Activated CD4-positive, alpha-beta T cell treated with anti-CD3 and anti-CD28 coated beads for 4 hours (primary cell): ENCODE data around the gene COA1.
"Not testable (repeated sequence)": the region's sequence is repeated elsewhere in the genome, so short reads cannot be mapped to it uniquely, and the experiment has no call there.

Source experiments
- DNase-seq, 2 donors: peaks; one replicate each; pipeline ENCODE4 v3.0.0-alpha.2; 2020

The COA1 gene

GRCh38 chr7:43650457-43651052, 78.8 kb downstream of the COA1 start:
- no peak for DNase-seq

- DNase-seq = peak; percentile 46 to 52
These were observed 79.5 kb downstream of the COA1 start for GRCh38 chr7:43649755-43650274.

- peak; percentile 50 to 56 for DNase-seq
These were observed 80.6 kb downstream of the COA1 start for GRCh38 chr7:43648473-43649406.

- DNase-seq = peak in 1 of 2 donors; percentile 15
These were observed 81.5 kb downstream of the COA1 start for GRCh38 chr7:43647673-43648472.

- DNase-seq = no peak
These were observed 82.0 kb downstream of the COA1 start for GRCh38 chr7:43647339-43647672.

GRCh38 chr7:43646603-43647338, 82.6 kb downstream of the COA1 start:
- DNase-seq = no peak

GRCh38 chr7:43645699-43646226, 83.6 kb downstream of the COA1 start:
- no peak for DNase-seq

GRCh38 chr7:43643846-43644245, 85.5 kb downstream of the COA1 start:
- no peak for DNase-seq

- DNase-seq = no peak
These were observed 86.3 kb downstream of the COA1 start for GRCh38 chr7:43642897-43643630.

- DNase-seq = no peak
These were observed 88.6 kb downstream of the COA1 start for GRCh38 chr7:43640679-43641078.

GRCh38 chr7:43639858-43640491, 89.3 kb downstream of the COA1 start:
- DNase-seq = no peak

GRCh38 chr7:43637114-43637806, 92.1 kb downstream of the COA1 start:
- DNase-seq = no peak

GRCh38 chr7:43636093-43636492, 93.2 kb downstream of the COA1 start:
- DNase-seq = no peak

- no peak for DNase-seq
These were observed 94.9 kb downstream of the COA1 start for GRCh38 chr7:43634384-43634783.

- DNase-seq = no peak
These were observed 96.6 kb downstream of the COA1 start for GRCh38 chr7:43632746-43633145.

GRCh38 chr7:43631559-43631958, 97.8 kb downstream of the COA1 start:
- no peak for DNase-seq

- no peak for DNase-seq
These were observed 98.8 kb downstream of the COA1 start for GRCh38 chr7:43630482-43630881.

GRCh38 chr7:43629857-43630256, 99.5 kb downstream of the COA1 start:
- no peak for DNase-seq

- DNase-seq = no peak
These were observed 100.9 kb downstream of the COA1 start for GRCh38 chr7:43628431-43628830.

- DNase-seq = not testable (repeated sequence)
These were observed 101.5 kb downstream of the COA1 start for GRCh38 chr7:43627798-43628197.
